ENCODE results near the gene LNP1. TPM values are rescaled to one million over a fixed set of nuclear protein-coding genes. Genes with fewer than 3 reads are reported as not detected.

Gene LNP1
- total RNA-seq, 4 donors from 2014 or later: 0.95 to 8.3 (median 1.1) TPM

DNA sequence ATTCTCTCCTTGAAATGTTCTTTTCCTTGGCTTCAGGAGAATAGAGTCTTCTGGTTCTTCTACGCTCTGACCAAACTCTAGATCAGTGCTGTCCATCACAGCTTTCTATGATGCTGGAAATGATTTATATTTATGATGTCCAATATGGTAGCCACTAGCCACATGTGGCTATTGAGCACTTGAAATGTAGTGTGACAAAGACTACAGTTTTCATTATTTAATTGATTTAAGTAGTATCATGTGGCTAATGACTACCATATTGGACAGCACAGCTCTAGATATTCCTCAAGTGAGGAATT, 2.9 kb downstream of the LNP1 start:
- Histone ChIP-seq H3K36me3 (no peaks in the 10 kb centered on the region), H3K4me1 (peaks cover 0 to 23% (median 13%) of the 10 kb centered on the region in 4 donors), H3K27ac (no peak overlapping the region), H3K9me3 (no peaks in the 10 kb centered on the region), H3K27me3 (no peaks in the 10 kb centered on the region), H3K4me3 (no peak overlapping the region)
- TF ChIP-seq, protein P1, sequence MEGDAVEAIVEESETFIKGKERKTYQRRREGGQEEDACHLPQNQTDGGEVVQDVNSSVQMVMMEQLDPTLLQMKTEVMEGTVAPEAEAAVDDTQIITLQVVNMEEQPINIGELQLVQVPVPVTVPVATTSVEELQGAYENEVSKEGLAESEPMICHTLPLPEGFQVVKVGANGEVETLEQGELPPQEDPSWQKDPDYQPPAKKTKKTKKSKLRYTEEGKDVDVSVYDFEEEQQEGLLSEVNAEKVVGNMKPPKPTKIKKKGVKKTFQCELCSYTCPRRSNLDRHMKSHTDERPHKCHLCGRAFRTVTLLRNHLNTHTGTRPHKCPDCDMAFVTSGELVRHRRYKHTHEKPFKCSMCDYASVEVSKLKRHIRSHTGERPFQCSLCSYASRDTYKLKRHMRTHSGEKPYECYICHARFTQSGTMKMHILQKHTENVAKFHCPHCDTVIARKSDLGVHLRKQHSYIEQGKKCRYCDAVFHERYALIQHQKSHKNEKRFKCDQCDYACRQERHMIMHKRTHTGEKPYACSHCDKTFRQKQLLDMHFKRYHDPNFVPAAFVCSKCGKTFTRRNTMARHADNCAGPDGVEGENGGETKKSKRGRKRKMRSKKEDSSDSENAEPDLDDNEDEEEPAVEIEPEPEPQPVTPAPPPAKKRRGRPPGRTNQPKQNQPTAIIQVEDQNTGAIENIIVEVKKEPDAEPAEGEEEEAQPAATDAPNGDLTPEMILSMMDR (IDR thresholded peaks at IDR 0.05): no peak
- TF ChIP-seq POLR2A (IDR thresholded peaks at IDR 0.05): no peak
- DNase-seq: no peak

GRCh38 chr3:100407164-100407563, 5.8 kb downstream of the LNP1 start:
- Histone ChIP-seq H3K27me3 (no peaks in the 10 kb centered on the region), H3K4me1 (peaks cover 0 to 11% (median 6%) of the 10 kb centered on the region in 4 donors), H3K27ac (no peak overlapping the region), H3K4me3 (no peak overlapping the region), H3K9me3 (no peaks in the 10 kb centered on the region), H3K36me3 (no peaks in the 10 kb centered on the region)
- DNase-seq: no peak
- TF ChIP-seq POLR2A (IDR thresholded peaks at IDR 0.05): no peak
- TF ChIP-seq, protein P1 (IDR thresholded peaks at IDR 0.05): no peak

GRCh38 chr3:100407977-100408532, 6.7 kb downstream of the LNP1 start:
- H3K27me3 ChIP-seq: no peaks in the 10 kb centered on the region
- TF ChIP-seq, protein P1 (IDR thresholded peaks at IDR 0.05): no peak
- no peak for TF ChIP-seq POLR2A (IDR thresholded peaks at IDR 0.05)
- H3K4me1 ChIP-seq: peaks cover 0 to 5% (median 2%) of the 10 kb centered on the region in 4 donors
- no peaks in the 10 kb centered on the region for H3K9me3 ChIP-seq
- no peak overlapping the region for H3K27ac ChIP-seq
- no peaks in the 10 kb centered on the region for H3K36me3 ChIP-seq
- DNase-seq: no peak
- H3K4me3 ChIP-seq: no peak overlapping the region

- H3K9me3 ChIP-seq: no peaks in the 10 kb centered on the region
- H3K27me3 ChIP-seq: no peaks in the 10 kb centered on the region
- TF ChIP-seq POLR2A (IDR thresholded peaks at IDR 0.05): no peak
- H3K4me3 ChIP-seq: no peak overlapping the region
- H3K36me3 ChIP-seq: no peaks in the 10 kb centered on the region
- no peak overlapping the region for H3K27ac ChIP-seq
- no peaks in the 10 kb centered on the region for H3K4me1 ChIP-seq
- no peak for DNase-seq
Measured at GRCh38 chr3:100411091-100411982, 10.0 kb downstream of the LNP1 start.

GRCh38 chr3:100412912-100413590, 11.7 kb downstream of the LNP1 start:
- no peaks in the 10 kb centered on the region for H3K9me3 ChIP-seq
- H3K4me1 ChIP-seq: no peaks in the 10 kb centered on the region
- H3K36me3 ChIP-seq: no peaks in the 10 kb centered on the region
- DNase-seq: no peak
- TF ChIP-seq POLR2A (IDR thresholded peaks at IDR 0.05): no peak
- TF ChIP-seq, protein P1 (IDR thresholded peaks at IDR 0.05): no peak
- no peaks in the 10 kb centered on the region for H3K27me3 ChIP-seq
- H3K27ac ChIP-seq: no peak overlapping the region
- H3K4me3 ChIP-seq: no peak overlapping the region

DNA sequence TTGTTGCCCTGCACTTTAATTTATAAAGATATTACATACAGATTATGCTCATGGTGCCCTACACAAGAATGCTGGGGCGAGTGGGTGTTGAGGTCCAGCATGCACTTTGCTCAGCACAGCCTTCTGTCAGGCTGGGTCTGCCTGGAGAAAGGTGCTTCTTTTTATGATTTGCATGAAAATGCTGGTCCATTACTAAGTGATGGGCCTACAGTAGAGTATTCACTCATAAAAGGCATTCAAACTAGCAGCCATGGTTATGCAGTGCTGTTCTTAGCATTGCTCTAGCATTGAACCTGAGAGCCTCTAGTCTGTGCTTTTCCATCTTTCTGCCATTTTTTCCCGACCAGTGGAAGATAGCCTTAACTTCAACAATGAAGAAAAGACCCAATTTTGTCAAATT, 12.3 kb downstream of the LNP1 start:
- TF ChIP-seq, protein P1 (IDR thresholded peaks at IDR 0.05): no peak
- TF ChIP-seq POLR2A (IDR thresholded peaks at IDR 0.05): no peak
- DNase-seq: no peak
- H3K36me3 ChIP-seq: no peaks in the 10 kb centered on the region
- H3K9me3 ChIP-seq: no peaks in the 10 kb centered on the region
- no peaks in the 10 kb centered on the region for H3K27me3 ChIP-seq
- H3K4me1 ChIP-seq: no peaks in the 10 kb centered on the region
- no peak overlapping the region for H3K4me3 ChIP-seq
- no peak overlapping the region for H3K27ac ChIP-seq

Measured in Peyer's patch (tissue), 4 donors.